Fibroblast of the conjunctiva (primary cell): ENCODE results near the gene PTBP3.
"Not testable (repeated sequence)": the region's sequence is repeated elsewhere in the genome, so short reads cannot be mapped to it uniquely, and the experiment has no call there.

Experiments
- DNase-seq: peaks from one replicate; pipeline ENCODE4 v3.0.0-alpha.2; 2010; ENCODE audit warnings: low read depth

The PTBP3 gene, protein sequence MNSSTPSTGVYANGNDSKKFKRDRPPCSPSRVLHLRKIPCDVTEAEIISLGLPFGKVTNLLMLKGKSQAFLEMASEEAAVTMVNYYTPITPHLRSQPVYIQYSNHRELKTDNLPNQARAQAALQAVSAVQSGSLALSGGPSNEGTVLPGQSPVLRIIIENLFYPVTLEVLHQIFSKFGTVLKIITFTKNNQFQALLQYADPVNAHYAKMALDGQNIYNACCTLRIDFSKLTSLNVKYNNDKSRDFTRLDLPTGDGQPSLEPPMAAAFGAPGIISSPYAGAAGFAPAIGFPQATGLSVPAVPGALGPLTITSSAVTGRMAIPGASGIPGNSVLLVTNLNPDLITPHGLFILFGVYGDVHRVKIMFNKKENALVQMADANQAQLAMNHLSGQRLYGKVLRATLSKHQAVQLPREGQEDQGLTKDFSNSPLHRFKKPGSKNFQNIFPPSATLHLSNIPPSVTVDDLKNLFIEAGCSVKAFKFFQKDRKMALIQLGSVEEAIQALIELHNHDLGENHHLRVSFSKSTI

GRCh38 chr9:112332977-112333638 is at the start of gene PTBP3:
TSS of gene PTBP3 (minus strand) at chr9:112333619. CDS start at chr9:112297865, 35,754 bp downstream.
- peak; percentile 35 for DNase-seq

GRCh38 chr9:112382501-112383364 is 49.3 kb upstream of the PTBP3 start:
- no peak for DNase-seq

DNA sequence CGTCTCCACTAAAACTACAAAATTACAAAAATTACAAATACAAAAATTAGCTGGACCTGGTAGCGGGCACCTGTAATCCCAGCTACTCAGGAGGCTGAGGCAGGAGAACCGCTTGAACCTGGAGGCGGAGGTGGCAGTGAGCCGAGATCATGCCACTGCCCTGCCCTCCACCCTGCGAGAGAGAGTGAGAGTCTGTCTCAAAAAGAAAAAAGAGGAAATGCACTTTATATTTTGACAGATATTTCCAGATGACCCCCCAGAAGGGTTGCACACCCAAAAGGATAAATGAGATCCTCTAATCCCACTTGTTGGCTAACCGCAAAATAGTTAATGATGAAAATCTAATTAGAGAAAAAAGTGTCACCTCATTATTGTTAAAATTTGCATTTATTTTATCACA is 48.6 kb upstream of the PTBP3 start:
- no peak for DNase-seq

GRCh38 chr9:112380825-112381221 is 47.4 kb upstream of the PTBP3 start:
- DNase-seq = no peak

DNA sequence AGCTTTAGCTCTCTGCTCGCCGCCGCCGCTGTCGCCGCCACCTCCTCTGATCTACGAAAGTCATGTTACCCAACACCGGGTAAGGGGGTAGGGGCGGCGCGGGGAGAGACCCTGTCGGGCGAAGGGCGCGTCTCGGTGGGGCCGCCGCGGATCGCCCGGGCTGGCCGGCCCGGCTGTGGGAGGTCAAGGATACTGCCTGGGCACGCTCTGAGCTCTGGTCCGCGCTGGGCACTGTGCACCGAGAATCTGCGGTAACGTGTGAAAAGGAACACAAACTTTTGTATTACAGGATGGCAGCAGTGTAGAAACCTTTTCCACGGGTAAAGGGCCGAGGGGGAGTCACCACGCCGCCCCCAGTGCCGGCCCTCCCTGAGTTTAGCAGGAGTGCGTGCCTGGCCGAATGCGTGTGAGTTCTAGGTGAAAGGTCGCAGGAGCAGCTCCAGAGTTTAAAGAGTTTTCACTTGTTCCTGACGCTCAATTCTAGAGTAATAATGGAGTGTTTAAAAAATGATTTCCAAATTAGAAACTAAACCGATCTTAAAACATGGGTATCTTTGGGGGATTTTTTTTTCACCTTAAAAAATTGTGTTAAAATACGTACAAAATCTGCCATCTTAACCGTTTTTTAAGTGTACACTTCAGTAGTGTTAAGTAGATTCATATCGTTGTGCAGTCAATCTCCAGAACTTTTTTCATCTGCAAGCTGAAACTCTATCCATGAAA is 46.8 kb upstream of the PTBP3 start, which contains the start of gene HSDL2:
Gene HSDL2 (plus strand): TSS at position 7 of the 723 bp plus-strand sequence. CDS start 56 bp downstream, at position 63.
- no peak for DNase-seq

- DNase-seq = peak; percentile 97
Observed at GRCh38 chr9:112379177-112380101, 46.0 kb upstream of the PTBP3 start.

GRCh38 chr9:112378328-112379176 is 45.1 kb upstream of the PTBP3 start:
- DNase-seq = no peak

GRCh38 chr9:112377684-112378327 is 44.4 kb upstream of the PTBP3 start:
- DNase-seq = no peak

DNA sequence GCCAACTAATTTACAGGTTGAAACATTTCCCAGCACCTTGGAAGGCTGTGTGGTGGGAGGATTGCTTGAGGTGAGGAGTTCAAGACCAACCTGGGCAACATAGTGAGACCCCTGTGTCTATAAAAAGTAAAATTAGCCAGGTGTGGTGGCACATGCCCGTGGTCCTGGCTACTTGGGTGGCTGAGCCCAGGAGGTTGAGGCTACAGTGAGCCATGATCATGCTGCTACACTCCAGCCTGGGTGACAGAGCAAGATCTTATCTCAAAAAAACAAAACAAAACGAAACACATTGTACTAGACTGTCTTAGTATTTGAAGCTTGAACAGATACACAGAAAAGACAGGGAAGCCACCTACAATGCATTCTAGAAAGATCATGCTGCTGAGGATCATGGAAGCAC is 43.7 kb upstream of the PTBP3 start:
- DNase-seq = no peak

DNA sequence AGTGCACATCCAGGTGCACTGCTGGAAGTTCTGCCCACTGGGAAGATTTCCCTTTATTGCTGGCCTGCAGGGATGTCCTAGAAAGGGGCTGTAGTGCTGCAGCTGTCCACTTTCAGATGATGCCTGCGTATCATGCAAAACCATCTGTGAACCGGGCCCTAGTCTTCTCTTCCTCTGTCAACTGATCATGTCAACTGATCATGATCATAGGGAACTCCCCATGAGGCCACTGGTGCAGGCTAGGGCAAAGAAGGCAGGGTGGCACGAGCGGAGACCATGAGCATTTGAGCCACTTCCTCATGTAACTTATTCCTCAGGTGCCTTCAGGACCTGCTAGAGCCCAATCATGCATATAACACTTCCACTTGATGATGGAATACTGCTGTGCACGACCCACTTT is 41.9 kb upstream of the PTBP3 start:
- no peak for DNase-seq

GRCh38 chr9:112374232-112374631 is 40.8 kb upstream of the PTBP3 start:
- DNase-seq = not testable (repeated sequence)

- not testable (repeated sequence) for DNase-seq
Observed at GRCh38 chr9:112373666-112374065, 40.2 kb upstream of the PTBP3 start.

GRCh38 chr9:112371060-112371459 is 37.6 kb upstream of the PTBP3 start:
- DNase-seq = no peak

GRCh38 chr9:112369817-112370216 is 36.4 kb upstream of the PTBP3 start:
- no peak for DNase-seq

- DNase-seq = no peak
Observed at GRCh38 chr9:112367465-112367864, 34.0 kb upstream of the PTBP3 start.

DNA sequence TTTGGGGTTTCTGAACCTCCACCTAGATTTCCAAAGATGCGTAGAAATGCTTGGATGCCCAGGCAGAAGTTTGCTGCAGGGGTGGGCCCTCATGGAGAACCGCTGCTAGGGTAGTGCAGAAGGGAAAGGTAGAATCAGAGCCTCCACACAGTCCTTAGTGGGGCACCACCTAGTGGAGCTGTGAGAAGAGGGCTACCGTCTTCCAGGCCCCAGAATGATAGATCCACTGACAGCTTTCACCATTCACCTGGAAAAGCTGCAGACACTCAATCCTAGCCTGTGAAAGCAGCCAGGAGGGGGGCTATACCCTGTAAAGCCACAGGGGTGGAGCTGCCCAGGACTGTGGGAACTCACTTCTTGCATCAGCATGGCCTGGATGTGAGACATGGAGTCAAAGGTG is 33.2 kb upstream of the PTBP3 start:
- no peak for DNase-seq

DNA sequence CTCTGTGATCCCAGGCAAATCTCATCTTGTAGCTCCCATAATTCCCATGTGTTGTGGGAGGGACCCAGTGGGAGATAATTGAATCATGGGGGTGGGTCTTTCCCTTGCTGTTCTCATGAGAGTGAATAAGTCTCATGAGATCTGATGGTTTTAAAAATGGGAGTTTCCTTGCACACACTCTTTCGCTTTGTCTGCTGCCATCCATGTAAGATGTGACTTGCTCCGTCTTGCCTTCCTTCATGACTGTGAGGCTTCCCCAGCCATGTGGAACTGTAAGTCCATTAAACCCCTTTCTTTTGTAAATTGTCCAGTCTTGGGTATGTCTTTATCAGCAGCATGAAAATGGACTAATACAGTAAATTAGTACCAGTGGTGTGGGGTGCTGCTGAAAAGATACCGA is 31.8 kb upstream of the PTBP3 start:
- DNase-seq = not testable (repeated sequence)

DNA sequence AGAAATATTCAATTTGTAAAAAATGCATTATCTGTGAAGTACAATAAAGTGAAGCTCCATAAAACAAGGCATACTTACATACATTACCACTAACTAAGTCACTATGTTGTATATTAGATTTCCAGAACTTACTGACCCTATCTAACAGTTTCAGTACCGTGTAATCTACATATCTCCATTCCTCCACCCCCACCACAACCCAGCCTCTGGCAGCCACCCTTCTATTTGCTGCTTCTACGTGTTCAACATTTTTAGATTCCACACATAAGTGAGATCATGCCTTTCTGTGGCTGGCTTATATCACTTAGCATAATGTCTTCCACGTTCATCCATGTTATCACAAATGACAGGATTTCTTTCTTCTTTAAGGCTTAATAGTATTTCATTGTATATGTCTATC is 31.3 kb upstream of the PTBP3 start:
- DNase-seq = no peak

DNA sequence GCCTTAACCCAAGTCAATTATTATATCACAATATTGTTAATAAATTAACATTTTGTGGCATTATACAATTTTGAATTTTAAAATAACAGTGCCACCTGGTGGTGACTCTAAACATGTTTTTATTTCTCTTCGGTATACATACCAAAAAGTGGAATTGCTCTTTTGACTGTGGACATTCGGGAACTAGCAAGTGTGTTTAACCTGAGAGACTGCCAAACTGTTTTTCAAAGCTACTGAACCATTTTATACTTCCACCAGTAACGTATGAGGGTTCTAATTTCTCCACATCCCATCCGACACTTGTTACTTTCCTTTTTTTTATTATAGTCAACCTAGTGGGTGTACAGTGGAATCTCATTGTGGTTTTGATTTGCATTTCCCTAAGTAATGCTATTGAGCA is 28.2 kb upstream of the PTBP3 start:
- DNase-seq = no peak
